22Rv1 (cell line): ENCODE data around the gene HNF1B.
A peak's percentile ranks its signal among the peaks of the same experiment; 100 is the strongest.

Source experiments
- H3K27ac ChIP-seq: fragments of 450-650 bp; 2 replicates; pipeline ENCODE4 v1.5.1; 2017
- ZFX ChIP-seq: fragments of 450-650 bp; IDR thresholded peaks from 2 replicates; pipeline ENCODE4 v1.6.1; 2017; ENCODE audit warnings: antibody characterized with exemption, borderline replicate concordance
- TF ChIP-seq, protein P1 (sequence below): fragments of 450-650 bp; IDR thresholded peaks from 2 replicates; pipeline ENCODE4 v1.5.1; 2017; ENCODE audit warnings: mild to moderate bottlenecking

The HNF1B gene

GRCh38 chr17:37701496-37701898 is 43.4 kb downstream of the HNF1B start:
- no peak for TF ChIP-seq ZFX
- TF ChIP-seq, protein P1, sequence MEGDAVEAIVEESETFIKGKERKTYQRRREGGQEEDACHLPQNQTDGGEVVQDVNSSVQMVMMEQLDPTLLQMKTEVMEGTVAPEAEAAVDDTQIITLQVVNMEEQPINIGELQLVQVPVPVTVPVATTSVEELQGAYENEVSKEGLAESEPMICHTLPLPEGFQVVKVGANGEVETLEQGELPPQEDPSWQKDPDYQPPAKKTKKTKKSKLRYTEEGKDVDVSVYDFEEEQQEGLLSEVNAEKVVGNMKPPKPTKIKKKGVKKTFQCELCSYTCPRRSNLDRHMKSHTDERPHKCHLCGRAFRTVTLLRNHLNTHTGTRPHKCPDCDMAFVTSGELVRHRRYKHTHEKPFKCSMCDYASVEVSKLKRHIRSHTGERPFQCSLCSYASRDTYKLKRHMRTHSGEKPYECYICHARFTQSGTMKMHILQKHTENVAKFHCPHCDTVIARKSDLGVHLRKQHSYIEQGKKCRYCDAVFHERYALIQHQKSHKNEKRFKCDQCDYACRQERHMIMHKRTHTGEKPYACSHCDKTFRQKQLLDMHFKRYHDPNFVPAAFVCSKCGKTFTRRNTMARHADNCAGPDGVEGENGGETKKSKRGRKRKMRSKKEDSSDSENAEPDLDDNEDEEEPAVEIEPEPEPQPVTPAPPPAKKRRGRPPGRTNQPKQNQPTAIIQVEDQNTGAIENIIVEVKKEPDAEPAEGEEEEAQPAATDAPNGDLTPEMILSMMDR, result peak; percentile 89
- H3K27ac ChIP-seq, result no peak overlapping the region

GRCh38 chr17:37700881-37701280 is 44.0 kb downstream of the HNF1B start:
- H3K27ac ChIP-seq, result no peak overlapping the region
- TF ChIP-seq, protein P1, result no peak
- TF ChIP-seq ZFX, result no peak

GRCh38 chr17:37699285-37699973 is 45.4 kb downstream of the HNF1B start:
- TF ChIP-seq, protein P1, result no peak
- no peak for TF ChIP-seq ZFX
- H3K27ac ChIP-seq, result no peak overlapping the region

DNA sequence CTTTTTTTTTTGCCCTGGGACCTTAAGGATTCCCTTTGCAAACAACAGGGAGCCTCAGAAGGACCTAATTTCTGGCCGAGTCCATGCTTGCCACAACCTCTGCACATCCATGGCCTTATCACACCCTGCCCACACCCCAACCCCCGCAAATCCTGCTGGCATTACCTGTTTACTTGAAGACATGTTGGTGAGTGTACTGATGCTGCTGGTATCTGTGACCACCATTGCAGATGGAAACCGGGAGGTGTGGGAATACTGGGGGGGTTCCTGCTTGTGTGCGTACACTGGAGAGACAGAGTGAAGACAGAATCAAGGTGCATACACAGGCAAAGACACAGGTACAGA is 46.0 kb downstream of the HNF1B start:
- H3K27ac ChIP-seq, result no peak overlapping the region
- TF ChIP-seq ZFX, result no peak
- TF ChIP-seq, protein P1, result no peak

DNA sequence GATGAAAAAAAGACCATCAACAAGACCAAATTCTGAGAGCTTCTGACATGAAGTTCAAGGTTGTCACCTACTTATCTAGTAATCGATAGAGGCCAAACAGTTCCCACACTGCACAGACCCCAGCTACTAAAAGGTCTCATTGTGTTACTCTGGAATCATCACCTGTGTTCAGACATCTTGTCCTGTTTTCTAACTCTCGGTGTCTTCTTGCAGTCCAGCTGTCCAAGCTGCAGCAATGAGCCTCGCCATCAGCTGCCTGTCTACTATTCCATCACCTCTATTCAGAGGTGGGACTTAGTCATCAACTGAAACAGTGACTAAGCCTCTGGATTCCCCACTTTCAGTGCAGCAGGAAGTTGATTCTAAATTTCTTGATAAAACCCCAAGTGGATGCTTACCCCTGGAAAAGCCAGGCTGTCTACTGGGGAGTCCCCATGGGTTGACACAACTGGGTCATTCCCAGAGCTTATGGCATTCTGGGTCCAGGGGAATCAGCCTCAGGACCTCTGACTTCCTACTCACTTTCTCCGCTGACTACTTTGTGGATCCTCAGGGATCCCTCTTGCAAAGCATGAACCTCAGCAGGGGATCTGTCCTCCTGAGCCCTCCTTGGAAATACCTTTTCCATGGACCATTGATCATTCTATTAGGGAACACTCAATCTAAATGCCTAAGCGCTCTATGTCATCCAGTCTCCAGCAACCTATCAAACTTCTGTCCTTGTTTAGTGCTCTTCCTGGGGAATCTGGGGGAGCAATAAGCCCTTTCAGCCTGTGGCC is 46.5 kb downstream of the HNF1B start:
- H3K27ac ChIP-seq, result no peak overlapping the region
- TF ChIP-seq, protein P1, result no peak
- no peak for TF ChIP-seq ZFX

DNA sequence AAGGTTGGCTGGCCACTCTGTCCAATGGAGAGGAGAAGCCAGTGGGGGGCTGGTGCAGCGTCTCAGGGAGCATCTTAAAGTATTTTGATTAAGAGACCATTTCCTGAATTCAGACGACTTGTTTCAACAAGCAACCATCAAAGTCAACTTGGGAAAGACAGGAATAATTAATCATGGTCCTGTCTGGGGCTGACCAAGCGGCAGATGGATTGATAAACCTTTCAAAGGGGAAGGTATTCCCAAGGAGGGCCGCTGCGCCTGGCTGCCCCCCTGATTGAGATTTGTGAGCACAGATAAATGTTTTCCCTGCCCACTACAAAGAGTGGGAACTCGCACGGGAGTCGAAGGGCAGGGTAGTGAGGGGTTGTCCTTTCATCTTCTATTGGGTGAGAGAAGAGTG is 47.5 kb downstream of the HNF1B start:
- no peak overlapping the region for H3K27ac ChIP-seq
- TF ChIP-seq, protein P1, result no peak
- TF ChIP-seq ZFX, result no peak

GRCh38 chr17:37696366-37696765 is 48.5 kb downstream of the HNF1B start:
- no peak for TF ChIP-seq ZFX
- TF ChIP-seq, protein P1, result no peak
- no peak overlapping the region for H3K27ac ChIP-seq
